GM19240 (cell line): ENCODE measurements around the gene CDADC1.
"Not testable (repeated sequence)": the region's sequence is repeated elsewhere in the genome, so short reads cannot be mapped to it uniquely, and the experiment has no call there.

Source experiments
- DNase-seq: peaks from one replicate; pipeline ENCODE4 v3.0.0; 2011; ENCODE audit warnings: low spot score; ENCODE audit not compliant: insufficient read length

Gene CDADC1

GRCh38 chr13:49311816-49312215 lies 64.1 kb downstream of the CDADC1 start:
- DNase-seq: no peak

- no peak for DNase-seq
Observed at GRCh38 chr13:49314344-49314882, 66.7 kb downstream of the CDADC1 start.

DNA sequence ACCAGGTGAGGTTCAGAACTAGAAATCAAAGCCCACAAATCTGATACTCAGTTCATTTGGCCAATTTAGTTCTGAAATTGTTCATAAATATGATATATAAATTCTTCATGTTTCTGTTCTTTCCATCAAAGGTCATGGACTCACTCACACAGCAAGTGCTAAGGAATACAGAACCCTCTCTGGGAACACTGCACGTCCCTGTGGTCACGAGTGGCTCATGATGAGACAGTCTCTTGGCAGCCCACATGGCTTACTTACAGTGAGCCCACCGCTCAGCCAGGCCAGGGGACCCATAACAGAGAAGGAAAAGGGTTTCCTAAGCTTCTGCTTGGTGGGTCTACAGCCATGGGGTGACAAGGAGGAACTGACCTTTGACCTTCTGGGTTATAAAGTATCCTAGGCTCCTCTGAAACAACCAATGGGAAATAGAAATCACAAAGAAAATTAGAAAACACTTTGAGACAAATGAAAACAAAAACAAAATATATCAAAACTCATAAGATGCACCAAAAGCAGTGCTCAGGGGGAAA lies 67.4 kb downstream of the CDADC1 start:
- no peak for DNase-seq

- DNase-seq: no peak
Observed at GRCh38 chr13:49315756-49316482, 68.2 kb downstream of the CDADC1 start.

DNA sequence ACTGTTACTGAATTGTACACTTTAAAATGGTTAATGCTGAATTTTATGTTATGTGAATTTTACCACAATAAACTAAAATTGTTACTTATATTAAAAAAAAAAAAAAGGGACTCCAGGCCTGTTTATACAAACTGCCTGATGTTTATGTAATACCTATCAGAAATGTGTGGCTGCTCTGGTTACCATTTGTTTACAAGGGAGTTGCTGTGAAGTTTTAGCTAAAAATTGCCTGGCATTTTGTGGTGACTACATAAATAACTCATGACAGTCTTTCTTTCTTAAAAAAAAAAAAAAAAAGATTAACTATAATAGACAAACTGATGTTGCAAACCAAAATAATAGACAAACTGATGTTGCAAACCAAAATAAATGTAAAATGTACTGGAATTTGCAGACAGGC lies 71.8 kb downstream of the CDADC1 start:
- DNase-seq: no peak

DNA sequence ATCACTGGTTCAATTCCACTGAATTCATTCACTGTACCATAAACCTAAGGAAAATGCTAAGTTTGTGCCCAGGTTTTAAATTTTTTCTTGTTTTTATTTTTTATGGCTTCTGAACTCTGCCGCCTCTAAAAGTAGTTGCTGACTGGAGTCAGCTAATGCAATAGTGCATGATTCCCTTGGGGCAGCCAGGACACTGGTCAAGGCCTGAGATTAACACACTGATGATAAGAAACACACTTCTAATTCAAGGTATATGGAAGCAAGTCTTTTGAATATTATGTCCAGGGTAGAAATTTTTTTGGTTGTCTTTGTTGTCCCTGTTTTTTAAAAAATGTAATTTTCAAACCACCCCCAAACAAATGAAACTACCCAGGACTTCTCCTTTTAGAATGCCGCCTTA lies 72.2 kb downstream of the CDADC1 start:
- no peak for DNase-seq

- DNase-seq: no peak
Observed at GRCh38 chr13:49320975-49321374, 73.2 kb downstream of the CDADC1 start.

DNA sequence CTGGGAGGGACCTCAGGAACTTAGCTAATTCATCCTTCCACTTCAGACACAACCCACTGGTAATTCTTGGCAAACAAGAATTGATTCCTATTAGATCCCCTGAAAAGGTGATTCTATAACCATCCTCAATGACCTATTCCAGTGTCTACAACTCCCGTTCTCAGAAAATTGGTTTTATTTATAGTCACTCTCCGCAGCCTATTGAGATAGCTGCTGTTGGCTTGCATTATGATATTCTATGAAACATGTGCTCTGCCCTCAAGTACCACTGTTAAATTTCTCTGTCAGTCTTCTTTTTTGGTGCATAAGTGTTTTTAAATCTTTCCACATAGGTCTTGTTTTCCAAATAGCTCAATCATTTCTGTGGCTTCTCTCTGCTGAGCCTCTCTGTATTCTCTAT lies 75.0 kb downstream of the CDADC1 start:
- no peak for DNase-seq

DNA sequence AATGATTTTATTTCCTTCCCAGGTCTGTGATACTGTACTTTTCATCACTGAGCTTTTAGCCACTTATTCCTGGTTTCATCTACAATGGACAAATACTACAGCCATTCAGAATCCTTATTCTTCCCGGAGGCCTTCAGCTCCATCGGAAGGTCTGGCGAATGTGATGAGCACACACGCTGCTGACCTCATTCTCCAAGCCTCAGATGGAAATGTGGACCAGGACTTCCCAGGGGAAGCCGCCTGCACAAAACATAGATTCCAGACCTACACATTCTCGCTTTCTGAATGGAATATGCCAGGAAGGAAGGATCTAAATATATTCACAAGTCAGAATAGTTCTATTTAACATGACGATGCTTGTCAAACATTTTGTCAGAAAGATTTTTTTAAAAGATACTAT lies 75.6 kb downstream of the CDADC1 start:
- no peak for DNase-seq

- no peak for DNase-seq
Observed at GRCh38 chr13:49326222-49326917, 78.6 kb downstream of the CDADC1 start.

DNA sequence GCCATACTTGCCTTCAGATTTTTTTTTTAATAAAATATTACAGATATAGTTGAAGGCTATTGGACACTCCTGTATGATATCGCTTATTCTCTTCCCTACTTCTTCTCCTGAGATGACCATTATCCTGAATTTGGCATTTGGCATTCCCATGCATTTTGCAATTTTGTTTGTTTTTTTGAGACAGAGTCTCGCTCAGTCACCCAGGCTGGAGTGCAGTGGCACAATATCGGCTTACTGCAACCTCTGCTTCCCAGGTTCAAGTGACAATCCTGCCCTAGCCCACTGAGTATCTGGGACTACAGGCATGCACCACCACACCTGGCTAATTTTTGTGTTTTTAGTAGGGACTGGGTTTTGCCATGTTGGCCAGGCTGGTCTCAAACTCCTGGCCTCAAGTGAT lies 79.4 kb downstream of the CDADC1 start:
- not testable (repeated sequence) for DNase-seq

DNA sequence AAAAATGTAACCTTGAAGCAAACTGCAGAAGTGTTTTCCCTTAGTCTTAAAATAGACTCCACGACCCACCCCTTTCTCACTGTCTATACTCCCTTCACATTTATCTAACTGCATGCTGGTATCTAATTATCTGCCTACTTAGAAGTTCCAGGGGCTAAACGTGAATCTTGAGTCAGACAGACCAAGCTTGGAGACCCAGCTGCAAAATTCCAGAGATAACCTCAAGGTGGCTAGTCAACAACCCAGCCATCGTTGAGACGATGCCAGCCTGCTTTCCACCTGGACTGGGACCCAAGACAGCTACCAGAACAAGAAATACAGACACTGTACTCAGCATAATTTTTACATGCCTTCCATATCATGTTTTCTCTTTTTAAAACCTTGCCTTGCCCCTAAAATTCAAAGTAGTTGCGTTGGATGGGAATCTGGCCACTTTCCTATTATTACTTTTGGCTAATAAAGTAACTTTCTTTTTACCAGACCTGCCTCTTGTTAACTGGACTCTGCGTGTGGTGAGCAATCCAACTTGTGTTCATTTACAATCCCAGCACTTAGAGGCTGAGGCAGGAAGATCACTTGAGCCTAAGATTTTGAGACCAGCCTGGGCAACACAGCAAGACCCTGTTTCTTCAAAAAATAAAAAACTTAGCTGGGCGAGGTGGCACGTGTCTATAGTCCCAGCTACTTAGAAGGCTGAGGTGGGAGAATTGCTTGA lies 82.3 kb downstream of the CDADC1 start:
- DNase-seq: no peak

GRCh38 chr13:49330546-49330864 lies 82.8 kb downstream of the CDADC1 start:
- no peak for DNase-seq

- DNase-seq: no peak
Observed at GRCh38 chr13:49336655-49337054, 88.9 kb downstream of the CDADC1 start.

GRCh38 chr13:49340161-49340560 lies 92.4 kb downstream of the CDADC1 start:
- DNase-seq: no peak

DNA sequence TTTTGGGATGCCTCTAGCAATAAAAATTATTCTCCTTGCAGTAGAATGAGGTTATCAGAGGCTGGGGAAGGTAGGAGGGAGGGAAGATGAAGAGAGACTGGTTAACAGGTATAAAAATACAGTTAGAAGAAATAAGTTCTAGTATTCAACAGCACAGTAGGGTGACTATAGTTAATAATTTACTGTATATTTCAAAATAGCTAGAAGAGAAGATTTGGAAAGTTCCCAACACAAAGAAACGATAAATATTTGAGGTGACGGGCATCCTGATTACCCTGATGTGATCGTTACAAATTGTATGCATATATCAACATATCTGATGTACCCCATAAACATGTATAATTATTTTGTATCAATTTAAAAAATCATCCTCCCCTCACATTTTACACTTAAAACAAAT lies 93.8 kb downstream of the CDADC1 start:
- no peak for DNase-seq

GRCh38 chr13:49341941-49342340 lies 94.2 kb downstream of the CDADC1 start:
- no peak for DNase-seq

GRCh38 chr13:49342454-49342853 lies 94.7 kb downstream of the CDADC1 start:
- DNase-seq: no peak
